SK-N-SH (cell line): ENCODE results near the gene PLXNB3. TPM values are rescaled to one million over a fixed set of nuclear protein-coding genes. Genes with fewer than 3 reads are reported as not detected.
A peak's percentile ranks its signal among the peaks of the same experiment; 100 is the strongest.

Source experiments
- CTCF ChIA-PET: fragments of 300-600, 350-600 bp; formaldehyde crosslinking; extraction: SDS; loops from one replicate; lab custom pipeline; 2021; lab: Yijun Ruan, JAX
- POLR2A ChIA-PET: fragments of 350-600 bp; sonication (Branson Sonifier 250); formaldehyde crosslinking; extraction: SDS; loops from one replicate; lab custom pipeline; 2020; ENCODE audit warnings: antibody characterized with exemption, inconsistent platforms; lab: Yijun Ruan, JAX
- DNase-seq: peaks from one replicate; pipeline ENCODE4 v3.0.0; 2012
- H2AFZ ChIP-seq: fragments of 200-600 bp; sonication (generic); 2 replicates; pipeline ENCODE4 v1.8.1; 2016; ENCODE audit warnings: antibody characterized with exemption, mild to moderate bottlenecking, low read depth
- H3F3A ChIP-seq: fragments of 200-600 bp; sonication (generic); replicated peaks from 2 replicates; pipeline ENCODE3; 2016; ENCODE audit warnings: antibody characterized with exemption, mild to moderate bottlenecking; ENCODE audit not compliant: insufficient read depth
- H3K27ac ChIP-seq, 2 experiments: fragments of 200-500 bp in 1 of 2; fragments of 200-600 bp in 1 of 2; sonication (Bioruptor generic) in 1 of 2; sonication (generic), shearing (Covaris generic) in 1 of 2; 2 replicates each; pipeline versions ENCODE4 v1.5.1 to v1.6.1; 2014 to 2016; ENCODE audit warnings: low read depth in 2 of 2, inconsistent platforms in 1 of 2, low read length in 1 of 2, mild to moderate bottlenecking in 1 of 2, mixed read lengths in 1 of 2
- H3K27me3 ChIP-seq: fragments of 200-600 bp; sonication (generic), shearing (Covaris generic); 2 replicates; pipeline ENCODE4 v1.6.1; 2016; ENCODE audit warnings: mixed run types; ENCODE audit not compliant: insufficient read depth
- H3K36me3 ChIP-seq, 2 experiments: fragments of 200-500 bp in 1 of 2; fragments of 200-600 bp in 1 of 2; sonication (Bioruptor generic) in 1 of 2; sonication (generic) in 1 of 2; replicated peaks in 1 of 2; 2 replicates each; pipeline versions ENCODE3 to v1.5.1; 2014 to 2016; ENCODE audit warnings: low read length in 1 of 2, mild to moderate bottlenecking in 1 of 2; ENCODE audit not compliant: insufficient read depth in 2 of 2, control insufficient read depth in 1 of 2
- H3K4me1 ChIP-seq, 2 experiments: fragments of 200-500 bp in 1 of 2; fragments of 200-600 bp in 1 of 2; sonication (Bioruptor generic) in 1 of 2; sonication (generic), shearing (Covaris generic) in 1 of 2; 2 replicates each; pipeline versions ENCODE4 v1.5.1 to v1.6.1; 2014 to 2016; ENCODE audit warnings: low read depth in 1 of 2, low read length in 1 of 2, mixed run types in 1 of 2; ENCODE audit not compliant: insufficient read depth in 2 of 2, control insufficient read depth in 1 of 2
- H3K4me2 ChIP-seq: fragments of 200-600 bp; sonication (generic), shearing (Covaris generic); 2 replicates; pipeline ENCODE4 v1.6.1; 2017; ENCODE audit warnings: mixed run types
- H3K4me3 ChIP-seq, 2 experiments: fragments of 200-500 bp in 1 of 2; fragments of 200-600 bp in 1 of 2; sonication (Bioruptor generic) in 1 of 2; sonication (generic), shearing (Covaris generic) in 1 of 2; 2 replicates each; pipeline versions ENCODE4 v1.5.1 to v1.8.1; 2014 to 2016; ENCODE audit warnings: low read depth in 2 of 2, inconsistent platforms in 1 of 2, low read length in 1 of 2, mild to moderate bottlenecking in 1 of 2, mixed read lengths in 1 of 2, moderate library complexity in 1 of 2
- H3K79me2 ChIP-seq: fragments of 200-600 bp; sonication (generic); 2 replicates; pipeline ENCODE4 v1.8.1; 2017; ENCODE audit warnings: mild to moderate bottlenecking; ENCODE audit not compliant: insufficient read depth
- H3K9ac ChIP-seq: fragments of 200-600 bp; sonication (generic); 2 replicates; pipeline ENCODE4 v1.6.1; 2017; ENCODE audit warnings: mixed run types
- H3K9me2 ChIP-seq: fragments of 200-600 bp; sonication (generic); 2 replicates; pipeline ENCODE4 v1.6.1; 2017; ENCODE audit warnings: mixed run types
- H3K9me3 ChIP-seq: fragments of 200-600 bp; sonication (generic); 2 replicates; pipeline ENCODE4 v1.6.1; 2017; ENCODE audit warnings: mixed run types, mild to moderate bottlenecking, moderate library complexity
- H4K20me1 ChIP-seq: fragments of 200-600 bp; sonication (generic); 2 replicates; pipeline ENCODE4 v1.6.1; 2017; ENCODE audit warnings: mild to moderate bottlenecking, mixed run types; ENCODE audit not compliant: insufficient read depth
- CHD2 ChIP-seq: fragments of 150-350 bp; IDR thresholded peaks from 2 replicates; pipeline ENCODE4 v1.6.1; 2018; ENCODE audit warnings: low read length; ENCODE audit not compliant: partially characterized antibody
- JUND ChIP-seq: IDR thresholded peaks from 2 replicates; pipeline ENCODE4 v1.4.0; 2012
- MEF2A ChIP-seq: IDR thresholded peaks from 2 replicates; pipeline ENCODE4 v1.4.0; 2012; ENCODE audit warnings: low read depth, borderline replicate concordance
- NFIC ChIP-seq: IDR thresholded peaks from 2 replicates; pipeline ENCODE4 v1.4.0; 2012; ENCODE audit warnings: borderline replicate concordance
- POLR2AphosphoS5 ChIP-seq: IDR thresholded peaks from 2 replicates; pipeline ENCODE4 v1.6.1; 2012; ENCODE audit warnings: low read depth, low read length
- RAD21 ChIP-seq: IDR thresholded peaks from 2 replicates; pipeline ENCODE4 v1.6.1; 2012; ENCODE audit warnings: mild to moderate bottlenecking, low read length
- RFX5 ChIP-seq: IDR thresholded peaks from 2 replicates; pipeline ENCODE4 v1.6.1; 2012; ENCODE audit warnings: mild to moderate bottlenecking, improper control_type of control experiment, low read length
- RXRA ChIP-seq: IDR thresholded peaks from 2 replicates; pipeline ENCODE4 v1.4.0; 2012; ENCODE audit warnings: low read depth, mild to moderate bottlenecking, borderline replicate concordance
- SMC3 ChIP-seq: IDR thresholded peaks from 2 replicates; pipeline ENCODE4 v1.6.1; 2012; ENCODE audit warnings: low read depth, low read length, improper control_type of control experiment
- TAF1 ChIP-seq: IDR thresholded peaks from 2 replicates; pipeline ENCODE4 v1.6.1; 2012; ENCODE audit warnings: low read depth, mild to moderate bottlenecking, low read length, moderate library complexity, borderline replicate concordance
- TCF12 ChIP-seq: IDR thresholded peaks from 2 replicates; pipeline ENCODE4 v1.4.0; 2012
- TEAD4 ChIP-seq: IDR thresholded peaks from 2 replicates; pipeline ENCODE4 v1.4.0; 2012; ENCODE audit warnings: mild to moderate bottlenecking, borderline replicate concordance; ENCODE audit not compliant: insufficient read depth
- WGBS: methylation state at CpG from one replicate; pipeline ENCODE4 v1.1.6; 2017; ENCODE audit warnings: low lambda C conversion rate; 5-methylcytosine and 5-hydroxymethylcytosine counted together
- polyA plus RNA-seq, 3 experiments: library from polyadenylated mRNA; depleted of rRNA; stranded (reverse); fragments of >200 nt; gene quantifications; 2 replicates each; pipeline ENCODE4 v1.2.3, GENCODE V29; 2012
- TF ChIP-seq, protein P1 (sequence below): fragments of 200-600 bp; sonication (generic); IDR thresholded peaks from 2 replicates; pipeline ENCODE4 v1.6.1; 2017; ENCODE audit warnings: antibody characterized with exemption, mild to moderate bottlenecking, moderate library complexity
- TF ChIP-seq, protein P2 (sequence below): fragments of 150-350 bp; IDR thresholded peaks from 2 replicates; pipeline ENCODE4 v1.6.1; 2016; ENCODE audit warnings: mild to moderate bottlenecking, low read depth, low read length
- TF ChIP-seq, protein P3 (sequence below): IDR thresholded peaks from 2 replicates; pipeline ENCODE4; 2012
- TF ChIP-seq, protein P4 (sequence below): IDR thresholded peaks from 2 replicates; pipeline ENCODE4 v1.6.1; 2012; ENCODE audit warnings: mild to moderate bottlenecking, low read depth, low read length, moderate library complexity

Gene PLXNB3
- polyA plus RNA-seq, 1 of the 3 experiments (the other 2 are of a cell fraction): 15.5 TPM

DNA sequence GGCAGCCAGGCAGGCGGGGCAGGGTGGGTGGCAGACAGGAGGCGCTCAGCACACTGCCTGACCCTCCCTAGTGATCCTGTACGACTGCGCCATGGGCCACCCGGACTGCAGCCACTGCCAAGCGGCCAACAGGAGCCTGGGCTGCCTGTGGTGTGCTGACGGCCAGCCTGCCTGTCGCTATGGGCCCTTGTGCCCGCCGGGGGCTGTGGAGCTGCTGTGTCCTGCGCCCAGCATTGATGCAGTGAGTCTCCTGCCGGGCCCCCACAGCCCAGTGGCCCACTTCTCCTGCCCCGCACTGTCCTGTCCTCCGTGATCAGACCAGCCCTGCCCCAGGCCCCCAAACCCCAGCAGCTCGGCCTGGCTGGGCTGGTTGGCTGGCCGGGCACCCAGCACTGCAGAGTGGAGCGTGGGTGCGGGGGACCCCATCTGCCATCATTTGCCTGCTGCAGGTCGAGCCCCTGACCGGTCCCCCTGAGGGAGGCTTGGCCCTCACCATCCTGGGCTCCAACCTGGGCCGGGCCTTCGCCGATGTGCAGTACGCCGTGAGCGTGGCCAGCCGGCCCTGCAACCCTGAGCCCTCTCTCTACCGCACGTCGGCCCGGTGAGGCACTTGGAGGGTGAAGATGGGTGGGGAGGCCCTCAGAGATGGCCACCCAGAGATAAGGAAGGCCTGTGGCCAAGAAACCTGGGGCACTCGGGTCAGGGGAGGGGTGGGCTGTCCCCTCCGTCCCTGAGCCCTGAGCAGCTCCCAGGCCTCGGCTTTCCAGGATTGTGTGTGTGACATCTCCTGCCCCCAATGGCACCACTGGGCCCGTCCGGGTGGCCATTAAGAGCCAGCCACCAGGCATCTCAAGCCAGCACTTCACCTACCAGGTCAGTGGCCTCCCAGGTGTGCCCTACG is 7.6 kb downstream of the PLXNB3 start:
- TF ChIP-seq NFIC (no peak), SMC3 (no peak), TCF12 (no peak), RFX5 (no peak), MEF2A (no peak), TAF1 (no peak), CHD2 (no peak), TEAD4 (no peak), RXRA (no peak), RAD21 (no peak), JUND (no peak), POLR2AphosphoS5 (no peak)
- TF ChIP-seq, protein P1, sequence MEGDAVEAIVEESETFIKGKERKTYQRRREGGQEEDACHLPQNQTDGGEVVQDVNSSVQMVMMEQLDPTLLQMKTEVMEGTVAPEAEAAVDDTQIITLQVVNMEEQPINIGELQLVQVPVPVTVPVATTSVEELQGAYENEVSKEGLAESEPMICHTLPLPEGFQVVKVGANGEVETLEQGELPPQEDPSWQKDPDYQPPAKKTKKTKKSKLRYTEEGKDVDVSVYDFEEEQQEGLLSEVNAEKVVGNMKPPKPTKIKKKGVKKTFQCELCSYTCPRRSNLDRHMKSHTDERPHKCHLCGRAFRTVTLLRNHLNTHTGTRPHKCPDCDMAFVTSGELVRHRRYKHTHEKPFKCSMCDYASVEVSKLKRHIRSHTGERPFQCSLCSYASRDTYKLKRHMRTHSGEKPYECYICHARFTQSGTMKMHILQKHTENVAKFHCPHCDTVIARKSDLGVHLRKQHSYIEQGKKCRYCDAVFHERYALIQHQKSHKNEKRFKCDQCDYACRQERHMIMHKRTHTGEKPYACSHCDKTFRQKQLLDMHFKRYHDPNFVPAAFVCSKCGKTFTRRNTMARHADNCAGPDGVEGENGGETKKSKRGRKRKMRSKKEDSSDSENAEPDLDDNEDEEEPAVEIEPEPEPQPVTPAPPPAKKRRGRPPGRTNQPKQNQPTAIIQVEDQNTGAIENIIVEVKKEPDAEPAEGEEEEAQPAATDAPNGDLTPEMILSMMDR: no peak
- TF ChIP-seq, protein P2, sequence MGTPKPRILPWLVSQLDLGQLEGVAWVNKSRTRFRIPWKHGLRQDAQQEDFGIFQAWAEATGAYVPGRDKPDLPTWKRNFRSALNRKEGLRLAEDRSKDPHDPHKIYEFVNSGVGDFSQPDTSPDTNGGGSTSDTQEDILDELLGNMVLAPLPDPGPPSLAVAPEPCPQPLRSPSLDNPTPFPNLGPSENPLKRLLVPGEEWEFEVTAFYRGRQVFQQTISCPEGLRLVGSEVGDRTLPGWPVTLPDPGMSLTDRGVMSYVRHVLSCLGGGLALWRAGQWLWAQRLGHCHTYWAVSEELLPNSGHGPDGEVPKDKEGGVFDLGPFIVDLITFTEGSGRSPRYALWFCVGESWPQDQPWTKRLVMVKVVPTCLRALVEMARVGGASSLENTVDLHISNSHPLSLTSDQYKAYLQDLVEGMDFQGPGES: no peak
- TF ChIP-seq, protein P3, sequence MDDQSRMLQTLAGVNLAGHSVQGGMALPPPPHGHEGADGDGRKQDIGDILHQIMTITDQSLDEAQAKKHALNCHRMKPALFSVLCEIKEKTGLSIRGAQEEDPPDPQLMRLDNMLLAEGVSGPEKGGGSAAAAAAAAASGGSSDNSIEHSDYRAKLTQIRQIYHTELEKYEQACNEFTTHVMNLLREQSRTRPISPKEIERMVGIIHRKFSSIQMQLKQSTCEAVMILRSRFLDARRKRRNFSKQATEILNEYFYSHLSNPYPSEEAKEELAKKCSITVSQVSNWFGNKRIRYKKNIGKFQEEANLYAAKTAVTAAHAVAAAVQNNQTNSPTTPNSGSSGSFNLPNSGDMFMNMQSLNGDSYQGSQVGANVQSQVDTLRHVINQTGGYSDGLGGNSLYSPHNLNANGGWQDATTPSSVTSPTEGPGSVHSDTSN: no peak
- TF ChIP-seq, protein P4, sequence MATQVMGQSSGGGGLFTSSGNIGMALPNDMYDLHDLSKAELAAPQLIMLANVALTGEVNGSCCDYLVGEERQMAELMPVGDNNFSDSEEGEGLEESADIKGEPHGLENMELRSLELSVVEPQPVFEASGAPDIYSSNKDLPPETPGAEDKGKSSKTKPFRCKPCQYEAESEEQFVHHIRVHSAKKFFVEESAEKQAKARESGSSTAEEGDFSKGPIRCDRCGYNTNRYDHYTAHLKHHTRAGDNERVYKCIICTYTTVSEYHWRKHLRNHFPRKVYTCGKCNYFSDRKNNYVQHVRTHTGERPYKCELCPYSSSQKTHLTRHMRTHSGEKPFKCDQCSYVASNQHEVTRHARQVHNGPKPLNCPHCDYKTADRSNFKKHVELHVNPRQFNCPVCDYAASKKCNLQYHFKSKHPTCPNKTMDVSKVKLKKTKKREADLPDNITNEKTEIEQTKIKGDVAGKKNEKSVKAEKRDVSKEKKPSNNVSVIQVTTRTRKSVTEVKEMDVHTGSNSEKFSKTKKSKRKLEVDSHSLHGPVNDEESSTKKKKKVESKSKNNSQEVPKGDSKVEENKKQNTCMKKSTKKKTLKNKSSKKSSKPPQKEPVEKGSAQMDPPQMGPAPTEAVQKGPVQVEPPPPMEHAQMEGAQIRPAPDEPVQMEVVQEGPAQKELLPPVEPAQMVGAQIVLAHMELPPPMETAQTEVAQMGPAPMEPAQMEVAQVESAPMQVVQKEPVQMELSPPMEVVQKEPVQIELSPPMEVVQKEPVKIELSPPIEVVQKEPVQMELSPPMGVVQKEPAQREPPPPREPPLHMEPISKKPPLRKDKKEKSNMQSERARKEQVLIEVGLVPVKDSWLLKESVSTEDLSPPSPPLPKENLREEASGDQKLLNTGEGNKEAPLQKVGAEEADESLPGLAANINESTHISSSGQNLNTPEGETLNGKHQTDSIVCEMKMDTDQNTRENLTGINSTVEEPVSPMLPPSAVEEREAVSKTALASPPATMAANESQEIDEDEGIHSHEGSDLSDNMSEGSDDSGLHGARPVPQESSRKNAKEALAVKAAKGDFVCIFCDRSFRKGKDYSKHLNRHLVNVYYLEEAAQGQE: no peak
- TF ChIP-seq, all 33 proteins: peak for 0
- Histone ChIP-seq H3K4me1 (peaks cover 0 to under 1% of the 10 kb centered on the region in 2 experiments; a peak in 1 of 4 replicates), H3K4me2 (no peak overlapping the region), H2AFZ (no peak overlapping the region), H3K9me2 (no peaks in the 10 kb centered on the region), H4K20me1 (0 out of 2 replicates have a peak, but pooled peaks cover 5% of the 10 kb centered on the region), H3K27ac (no peak overlapping the region), H3K36me3 (peaks cover 0 to 4% of the 10 kb centered on the region in 2 experiments), H3K9ac (no peak overlapping the region), H3K4me3 (no peak overlapping the region), H3K79me2 (no peaks in the 10 kb centered on the region), H3K27me3 (no peaks in the 10 kb centered on the region), H3K9me3 (no peaks in the 10 kb centered on the region), H3F3A (no peaks in the 10 kb centered on the region)
- CTCF ChIA-PET: interaction anchor here (1.2 kb wide), 1 partner anchor 7 kb away, joined by 5 read pairs; the partner anchor contains the start of gene PLXNB3
- 50% methylated on average over 6 of the region's 37 CpGs for WGBS
- POLR2A ChIA-PET: no interaction called here
- DNase-seq: peak; percentile 22
